Tibial nerve (tissue), 4 donors: ENCODE measurements around the gene LONP2.

Source experiments
- EP300 ChIP-seq, 2 donors: sonication (generic); formaldehyde crosslinking; IDR thresholded peaks; one replicate each; pipeline ENCODE4 v1.6.1; 2017; ENCODE audit warnings: antibody characterized with exemption in 2 of 2, mild to moderate bottlenecking in 1 of 2
- POLR2A ChIP-seq, 2 donors: fragments of 450-650 bp; IDR thresholded peaks; one replicate each; pipeline ENCODE4 v1.6.1; 2017; ENCODE audit warnings: antibody characterized with exemption in 2 of 2, mild to moderate bottlenecking in 2 of 2, moderate library complexity in 2 of 2
- TF ChIP-seq, protein P1 (sequence below), 5 experiments: fragments of 200-600 bp in 3 of 5; fragments of 450-650 bp in 2 of 5; sonication (generic) in 3 of 5; IDR thresholded peaks; one replicate each; pipeline ENCODE4 v1.5.1; 2016 to 2019; ENCODE audit warnings: antibody characterized with exemption in 5 of 5, mild to moderate bottlenecking in 3 of 5, moderate library complexity in 2 of 5

DNA sequence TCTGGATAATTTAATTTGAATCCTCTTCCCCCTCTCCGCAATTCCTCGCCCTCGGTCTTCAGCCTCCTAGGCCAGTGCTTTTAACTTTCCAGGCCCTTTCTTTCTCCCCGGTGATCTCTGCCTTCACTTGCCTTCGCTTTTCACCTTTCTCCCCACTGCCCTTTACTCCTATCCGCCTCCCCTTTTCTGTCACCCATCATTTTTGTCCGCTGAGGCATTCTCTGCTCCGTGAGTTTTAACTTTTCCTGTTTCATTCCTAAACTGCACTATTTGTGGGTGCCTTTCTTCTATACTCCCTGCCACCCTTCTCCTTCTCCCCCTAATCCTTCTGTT, 729 bp downstream of the LONP2 start:
- no peak for TF ChIP-seq POLR2A (IDR thresholded peaks at IDR 0.05)
- TF ChIP-seq, protein P1, sequence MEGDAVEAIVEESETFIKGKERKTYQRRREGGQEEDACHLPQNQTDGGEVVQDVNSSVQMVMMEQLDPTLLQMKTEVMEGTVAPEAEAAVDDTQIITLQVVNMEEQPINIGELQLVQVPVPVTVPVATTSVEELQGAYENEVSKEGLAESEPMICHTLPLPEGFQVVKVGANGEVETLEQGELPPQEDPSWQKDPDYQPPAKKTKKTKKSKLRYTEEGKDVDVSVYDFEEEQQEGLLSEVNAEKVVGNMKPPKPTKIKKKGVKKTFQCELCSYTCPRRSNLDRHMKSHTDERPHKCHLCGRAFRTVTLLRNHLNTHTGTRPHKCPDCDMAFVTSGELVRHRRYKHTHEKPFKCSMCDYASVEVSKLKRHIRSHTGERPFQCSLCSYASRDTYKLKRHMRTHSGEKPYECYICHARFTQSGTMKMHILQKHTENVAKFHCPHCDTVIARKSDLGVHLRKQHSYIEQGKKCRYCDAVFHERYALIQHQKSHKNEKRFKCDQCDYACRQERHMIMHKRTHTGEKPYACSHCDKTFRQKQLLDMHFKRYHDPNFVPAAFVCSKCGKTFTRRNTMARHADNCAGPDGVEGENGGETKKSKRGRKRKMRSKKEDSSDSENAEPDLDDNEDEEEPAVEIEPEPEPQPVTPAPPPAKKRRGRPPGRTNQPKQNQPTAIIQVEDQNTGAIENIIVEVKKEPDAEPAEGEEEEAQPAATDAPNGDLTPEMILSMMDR (IDR thresholded peaks at IDR 0.05): no peak
- no peak for TF ChIP-seq EP300 (IDR thresholded peaks at IDR 0.05)
